ENCODE measurements around the gene NXF3.
"Not testable (repeated sequence)": the region's sequence is repeated elsewhere in the genome, so short reads cannot be mapped to it uniquely, and the experiment has no call there.

Gene NXF3

DNA sequence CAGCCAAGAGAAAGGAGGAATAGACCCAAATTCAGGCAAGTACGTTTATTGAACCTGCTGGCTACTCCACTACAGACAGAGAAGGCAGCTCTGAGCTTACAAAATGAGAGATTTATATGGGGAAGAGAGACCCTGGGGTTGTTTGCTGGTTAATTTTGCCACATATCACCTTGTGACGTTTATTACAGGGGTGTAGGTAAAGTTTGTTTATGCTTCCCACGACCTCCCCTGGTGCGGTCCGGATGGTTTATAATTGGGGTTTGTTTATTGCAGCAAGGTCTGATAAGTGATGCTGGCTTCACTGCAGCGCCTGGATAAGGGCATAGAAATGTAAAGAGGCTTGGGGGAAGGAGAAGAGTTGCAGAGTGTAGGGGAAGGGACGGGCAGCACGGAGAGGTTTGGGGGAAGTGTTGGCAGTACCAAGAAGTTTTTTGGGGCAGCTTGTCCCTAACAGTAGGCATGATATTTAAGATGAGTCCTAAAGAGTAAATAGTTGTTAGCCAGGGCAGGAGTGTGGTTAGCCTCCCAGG is 41.6 kb downstream of the NXF3 start:
- no peak for DNase-seq (ENCODE audit: low read depth, low spot score)

DNA sequence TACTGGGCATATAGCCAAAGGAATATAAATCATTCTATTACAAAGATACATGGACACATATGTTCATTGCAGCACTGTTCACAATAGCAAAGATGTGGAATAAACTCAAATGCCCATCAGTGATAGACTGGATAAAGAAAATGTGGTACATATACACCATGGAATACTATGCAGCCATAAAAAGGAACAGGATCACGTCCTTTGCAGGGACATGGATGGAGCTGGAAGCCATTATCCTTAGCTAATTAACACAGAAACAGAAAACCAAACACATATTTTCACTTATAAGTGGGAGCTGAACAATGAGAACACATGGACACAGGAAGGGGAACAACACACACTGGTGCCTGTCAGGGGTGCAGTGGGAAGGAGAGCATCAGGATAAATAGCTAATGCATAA is 59.6 kb downstream of the NXF3 start:
- DNase-seq (ENCODE audit: low read depth, low spot score), result not testable (repeated sequence)
